NOMO-1 treated with DMSO at 0.1 percent for 48 hours (cell line): ENCODE data around the gene EXOC7.

Experiments
- DNase-seq: peaks from one replicate; lab custom pipeline; 2025; ENCODE audit not compliant: unreplicated experiment; lab: John Stamatoyannopoulos, UW

Gene EXOC7

GRCh38 chr17:76138896-76139752, 35.5 kb upstream of the EXOC7 start:
- DNase-seq: no peak

GRCh38 chr17:76138234-76138895, 34.8 kb upstream of the EXOC7 start:
- no peak for DNase-seq

DNA sequence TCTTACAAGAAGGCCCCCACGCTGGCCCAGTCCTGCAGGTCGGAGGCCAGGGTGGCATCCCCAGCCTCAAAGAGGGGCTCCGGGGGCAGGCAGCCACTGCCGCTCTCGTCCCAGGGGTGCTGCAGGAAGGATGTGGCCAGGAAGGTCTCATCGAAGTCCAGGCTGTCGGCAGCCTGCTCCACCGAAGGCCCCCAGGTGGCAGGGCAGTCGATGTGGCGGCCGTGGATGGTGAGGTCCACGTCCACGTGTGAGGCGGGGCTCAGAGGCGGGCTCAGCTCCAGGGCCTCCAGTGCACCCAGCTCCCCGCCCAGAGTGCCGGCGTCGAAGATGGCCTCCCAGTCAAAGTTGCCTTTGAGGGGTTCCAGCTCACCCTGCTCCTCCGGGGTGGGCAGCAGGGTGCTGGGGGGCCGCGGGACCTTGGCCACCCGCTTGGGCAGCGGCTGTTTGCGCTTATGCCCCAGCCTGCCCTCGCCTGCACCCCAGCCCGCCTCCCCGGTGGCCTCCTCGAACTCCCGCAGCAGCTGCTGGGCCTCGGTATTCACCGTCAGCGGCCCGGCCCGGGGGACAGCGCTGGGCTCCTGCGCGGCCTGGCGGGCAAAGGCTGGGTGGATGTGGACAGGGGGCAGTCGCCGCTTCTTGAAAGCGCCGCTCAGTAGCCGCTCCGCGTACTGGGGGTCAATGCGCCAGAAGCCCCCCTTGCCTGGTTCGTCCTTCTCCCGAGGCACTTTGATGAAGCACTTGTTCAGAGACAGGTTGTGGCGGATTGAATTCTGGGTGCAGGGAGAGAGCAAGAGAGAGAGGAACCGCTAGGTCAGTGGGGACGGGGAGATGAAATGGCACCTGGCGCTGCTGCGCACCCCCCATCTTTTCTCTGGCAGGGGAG, 34.0 kb upstream of the EXOC7 start:
- DNase-seq: no peak

DNA sequence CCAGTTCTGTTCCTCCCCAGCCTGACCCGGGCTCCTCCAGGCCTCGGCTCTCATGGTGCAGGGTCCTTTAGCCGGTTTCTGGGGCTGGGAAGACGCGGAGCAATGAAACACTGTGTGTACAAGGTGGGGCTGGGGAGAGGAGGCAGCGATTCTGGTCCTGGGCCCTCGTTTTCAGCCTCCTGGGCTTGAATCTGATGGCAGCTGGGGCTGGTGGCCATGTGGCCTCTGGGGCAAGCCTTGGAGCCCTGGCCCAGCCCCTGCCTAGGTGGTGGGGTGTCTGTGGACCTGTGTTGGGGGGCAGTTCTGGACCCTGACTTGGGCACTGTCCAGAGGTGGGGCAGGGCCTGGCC, 33.4 kb upstream of the EXOC7 start:
- no peak for DNase-seq

DNA sequence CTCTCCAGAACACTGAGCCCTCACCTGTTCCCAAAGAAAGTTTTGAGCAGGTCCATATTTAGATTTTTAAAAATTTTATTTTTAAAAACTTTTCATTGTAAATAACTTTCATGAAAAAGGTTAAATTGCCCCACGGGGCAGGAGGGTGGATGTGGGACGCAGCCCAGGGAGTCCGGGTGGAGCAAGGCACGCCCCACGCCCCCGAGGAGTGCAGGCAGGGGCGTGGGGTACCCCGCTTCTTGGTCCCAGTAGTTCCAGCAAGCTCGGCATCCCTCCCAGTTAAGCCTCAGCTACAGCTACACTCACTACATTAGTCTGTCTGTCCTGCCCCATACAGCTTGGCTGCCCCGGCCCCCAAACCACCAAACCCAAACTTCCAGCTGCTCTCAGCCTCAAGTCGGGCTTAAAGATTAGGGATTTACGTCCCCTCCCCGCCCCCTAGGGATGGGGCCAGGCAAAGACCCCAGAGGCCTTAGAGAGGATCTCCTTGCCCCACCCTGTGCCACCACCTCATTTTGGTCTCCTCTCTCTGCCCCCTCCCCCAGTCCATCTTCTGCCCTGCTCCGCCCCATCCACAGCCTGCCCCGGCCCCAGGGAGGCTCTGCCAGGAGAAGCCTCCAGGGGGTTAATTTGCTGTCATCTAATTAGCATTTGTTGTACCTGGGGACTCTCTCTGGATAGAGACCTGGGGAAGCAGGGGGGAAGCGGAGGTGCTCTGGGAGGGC, 32.9 kb upstream of the EXOC7 start:
- DNase-seq: no peak

DNA sequence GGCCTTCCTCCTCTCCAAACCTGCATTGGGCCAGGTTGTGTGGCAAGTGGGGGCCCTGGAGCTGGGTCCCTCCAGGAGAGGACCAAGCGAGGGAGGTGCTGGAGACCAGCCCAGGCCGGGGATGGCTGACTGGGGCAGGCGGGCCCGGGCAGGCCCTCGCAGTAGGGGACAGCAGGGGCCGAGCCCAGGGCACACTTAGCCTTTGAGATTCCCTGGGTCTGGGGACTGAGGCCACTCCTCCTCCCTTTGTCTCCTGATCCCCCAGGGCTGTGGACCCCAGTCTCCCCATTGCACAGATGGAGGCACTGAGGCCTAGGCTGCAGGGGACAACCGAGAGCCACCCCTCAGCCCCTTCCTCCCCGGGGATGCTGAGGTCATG, 32.2 kb upstream of the EXOC7 start:
- no peak for DNase-seq

- no peak for DNase-seq
These were observed 31.6 kb upstream of the EXOC7 start for GRCh38 chr17:76134911-76135809.

DNA sequence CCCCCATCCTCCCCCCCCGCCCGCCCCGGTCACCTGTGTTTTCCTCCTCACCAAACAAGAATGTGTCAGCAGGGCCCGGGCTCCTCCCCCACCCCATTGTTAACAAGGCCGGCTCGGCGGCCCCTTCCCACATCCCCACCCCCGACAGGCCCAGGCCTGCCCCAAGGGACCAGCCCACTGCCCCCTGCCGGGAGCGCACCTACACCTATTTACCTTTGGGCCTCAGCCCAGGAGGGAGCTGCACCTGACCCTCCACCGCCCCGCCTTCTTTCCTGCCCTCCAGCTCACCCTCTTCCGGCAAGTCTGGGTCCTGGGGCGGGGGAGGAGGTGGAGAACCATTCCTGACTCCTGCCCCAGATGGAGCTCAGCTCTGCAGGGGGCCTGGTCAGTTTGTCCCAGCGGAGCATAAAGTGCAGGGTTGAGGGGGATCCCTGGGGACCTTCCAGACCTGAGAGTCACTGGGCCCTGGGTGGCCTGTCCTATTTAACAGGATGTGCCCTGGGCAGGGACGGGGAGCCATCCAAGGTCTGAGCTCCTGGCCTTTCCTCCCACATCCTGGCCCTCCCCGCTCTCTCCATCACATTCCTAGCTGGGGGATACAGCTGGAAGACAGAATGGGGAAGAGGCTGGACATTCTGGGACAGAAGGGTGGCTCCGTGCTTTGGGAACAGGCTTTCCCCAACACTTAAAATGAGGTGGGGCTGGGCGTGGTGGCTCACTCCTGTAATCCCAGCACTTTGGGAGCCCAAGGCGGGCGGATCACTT, 29.2 kb upstream of the EXOC7 start:
- no peak for DNase-seq

DNA sequence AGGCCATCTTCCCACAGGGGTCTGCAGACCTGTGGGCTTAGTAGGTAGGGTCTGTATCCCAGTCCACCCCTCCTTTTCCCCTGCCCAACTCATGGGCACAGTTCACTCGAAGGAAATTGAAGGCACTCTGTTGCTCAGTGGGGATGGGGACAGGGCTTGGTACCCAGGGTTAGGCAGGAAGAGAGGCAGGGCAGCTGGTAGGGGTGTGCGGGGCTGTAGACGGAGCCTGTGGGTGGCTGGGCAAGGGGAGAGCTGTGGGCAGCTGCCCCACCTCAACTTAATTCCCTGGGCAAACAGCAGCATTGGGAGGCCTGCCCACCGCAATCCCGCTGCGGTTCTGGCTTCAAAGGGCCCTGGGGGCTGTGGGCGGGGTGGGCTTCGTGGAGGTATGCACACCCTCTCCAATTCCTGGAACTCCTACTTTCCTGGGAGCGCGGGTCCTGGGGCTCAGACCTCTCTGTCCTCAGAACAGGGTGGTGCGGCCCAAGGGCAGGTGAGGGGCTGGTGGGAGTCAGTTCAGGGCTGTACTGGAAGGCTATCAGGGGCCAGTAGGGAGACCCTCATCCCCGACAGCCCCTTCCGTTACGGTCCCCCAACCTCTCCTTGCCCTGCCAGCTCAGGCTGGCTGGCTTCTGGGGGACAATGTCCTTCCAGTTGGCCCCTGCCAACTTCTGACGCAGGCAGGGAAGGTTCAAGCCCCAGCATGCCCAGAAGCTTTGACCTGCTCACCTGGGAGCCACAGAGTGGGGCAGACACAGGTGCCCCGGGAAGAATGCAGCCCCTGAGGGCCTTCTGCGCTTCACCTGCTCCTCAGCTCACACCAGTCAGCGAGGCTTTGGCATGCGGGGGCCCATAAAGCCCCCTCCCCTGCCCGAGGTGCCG, 28.3 kb upstream of the EXOC7 start:
- no peak for DNase-seq

DNA sequence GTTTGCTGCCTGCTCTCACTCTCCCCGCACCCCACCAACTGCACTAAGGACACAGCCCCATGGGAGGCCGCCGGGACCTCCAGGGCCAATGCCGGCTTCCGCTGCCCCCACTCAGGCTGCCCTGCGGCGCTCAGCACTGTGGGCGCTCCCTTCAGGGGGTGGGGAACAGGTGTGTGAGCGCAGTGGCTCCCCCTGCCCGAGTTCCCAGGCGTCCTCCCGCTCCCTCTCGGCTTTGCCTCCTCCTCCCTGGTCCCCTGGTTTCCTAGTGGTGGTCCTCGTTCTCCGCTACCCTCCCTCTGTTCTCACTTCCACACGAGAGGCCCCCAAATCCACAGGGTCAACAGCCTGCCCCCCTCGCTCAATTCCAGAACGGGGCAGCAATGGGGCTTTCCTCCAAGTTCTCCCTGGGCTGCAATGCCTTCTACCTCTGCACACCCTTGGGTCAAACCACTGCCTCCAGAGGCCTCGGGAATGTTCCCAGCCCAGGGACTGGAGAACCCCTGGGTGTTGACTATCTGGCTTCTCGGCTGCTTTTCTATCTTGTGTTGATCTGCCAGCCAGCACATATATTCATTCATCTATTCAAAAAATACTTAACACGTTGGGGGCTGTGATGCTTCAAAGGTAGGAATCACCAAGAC, 27.6 kb upstream of the EXOC7 start:
- DNase-seq: no peak

GRCh38 chr17:76130473-76130872, 26.9 kb upstream of the EXOC7 start:
- no peak for DNase-seq

DNA sequence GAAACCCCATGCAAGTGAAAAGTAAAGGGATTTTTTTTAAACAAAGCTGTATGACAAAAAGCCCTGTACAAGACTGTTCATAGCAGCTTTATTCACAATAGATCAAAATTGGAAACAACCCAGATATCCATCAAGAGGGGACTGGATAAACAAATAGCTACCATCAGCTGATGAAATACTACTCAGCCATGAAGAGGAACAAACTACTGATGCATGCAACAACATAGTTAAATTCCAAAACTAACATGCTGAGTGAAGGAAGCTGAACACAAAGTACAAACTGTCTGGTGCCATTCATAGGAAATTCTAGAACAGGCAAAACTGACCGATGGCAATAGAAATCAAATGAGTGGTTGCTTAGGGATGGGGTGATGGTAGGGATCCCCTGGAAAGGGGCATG, 22.3 kb upstream of the EXOC7 start:
- DNase-seq: no peak

DNA sequence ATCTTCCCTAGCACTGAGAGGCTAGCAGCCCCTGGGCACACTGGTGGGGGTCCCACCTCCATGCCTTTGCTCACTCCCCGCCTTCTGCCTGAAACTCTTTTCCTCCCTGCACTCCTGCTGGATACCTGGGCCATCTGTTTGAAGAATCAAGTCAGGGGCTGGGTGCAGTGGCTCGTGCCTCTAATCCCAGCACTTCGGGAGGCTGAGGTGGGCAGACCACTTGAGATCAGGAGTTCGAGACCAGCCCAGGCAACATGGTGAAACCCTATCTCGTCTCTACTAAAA, 21.7 kb upstream of the EXOC7 start:
- DNase-seq: no peak

- DNase-seq: no peak
These were observed 21.2 kb upstream of the EXOC7 start for GRCh38 chr17:76124582-76125390.

DNA sequence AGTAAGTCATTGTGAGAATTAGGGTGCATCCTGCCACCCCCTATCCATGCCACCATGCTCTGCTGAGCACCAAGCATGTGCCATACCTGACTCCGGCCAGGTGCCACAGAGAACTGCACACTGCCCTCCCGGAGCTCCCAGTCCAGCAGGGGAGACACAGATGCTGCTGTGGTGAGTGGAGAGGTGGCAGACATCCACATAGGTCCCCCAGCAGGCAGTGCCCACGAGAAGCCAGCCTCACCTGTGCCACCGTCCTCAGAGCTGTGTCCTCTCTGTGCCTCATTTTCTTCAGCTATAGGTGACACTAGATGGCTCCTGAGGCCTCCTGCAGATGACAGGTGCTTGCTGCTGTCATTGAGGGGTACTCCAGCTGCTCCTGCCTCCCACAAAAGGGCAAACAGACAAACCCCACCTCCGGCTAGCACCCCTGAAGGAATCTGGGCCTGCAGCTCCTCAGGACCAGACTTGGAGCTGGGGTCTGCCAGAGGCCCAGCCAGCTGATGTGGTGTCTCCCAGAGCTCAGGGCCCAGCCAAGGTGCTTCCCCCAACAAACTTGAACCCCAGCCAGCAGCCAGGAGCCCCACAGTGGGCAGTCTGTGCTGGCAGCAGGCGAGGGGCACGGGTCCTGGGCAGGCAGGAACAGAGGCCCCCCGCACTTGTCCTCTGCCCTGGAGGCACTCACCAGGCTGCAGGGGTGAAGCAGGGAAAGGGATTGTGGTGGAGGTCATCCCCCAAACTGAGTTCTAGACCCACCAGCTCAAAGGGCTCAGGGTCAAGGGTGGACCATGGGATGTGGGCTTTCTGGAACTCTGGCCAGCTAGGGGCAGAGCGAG, 20.4 kb upstream of the EXOC7 start:
- DNase-seq: no peak

DNA sequence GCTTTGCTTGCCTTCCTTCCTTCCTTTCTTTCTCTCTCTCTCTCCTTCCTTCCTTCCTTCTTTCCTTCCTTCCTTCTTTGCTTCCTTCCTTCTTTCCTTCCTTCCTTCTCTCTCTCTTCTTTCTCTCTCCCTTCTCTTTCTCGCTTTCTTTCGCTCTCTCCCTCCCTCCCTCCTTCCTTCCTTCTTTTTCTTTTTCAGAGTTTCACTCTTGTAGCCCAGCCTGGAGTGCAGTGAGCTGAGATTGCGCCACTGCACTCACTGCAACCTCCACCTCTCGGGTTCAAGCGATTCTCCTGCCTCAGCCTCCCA, 19.6 kb upstream of the EXOC7 start:
- DNase-seq: no peak
